NK-92 treated with Interleukin-12 subunit alpha and Interleukin-12 subunit beta, amount 100 ng/mL, for 24 hours (cell line): ENCODE results near the gene TGIF1.

Experiments used
- DNase-seq: peaks from one replicate; lab custom pipeline; 2025; lab: John Stamatoyannopoulos, UW

The TGIF1 gene

DNA sequence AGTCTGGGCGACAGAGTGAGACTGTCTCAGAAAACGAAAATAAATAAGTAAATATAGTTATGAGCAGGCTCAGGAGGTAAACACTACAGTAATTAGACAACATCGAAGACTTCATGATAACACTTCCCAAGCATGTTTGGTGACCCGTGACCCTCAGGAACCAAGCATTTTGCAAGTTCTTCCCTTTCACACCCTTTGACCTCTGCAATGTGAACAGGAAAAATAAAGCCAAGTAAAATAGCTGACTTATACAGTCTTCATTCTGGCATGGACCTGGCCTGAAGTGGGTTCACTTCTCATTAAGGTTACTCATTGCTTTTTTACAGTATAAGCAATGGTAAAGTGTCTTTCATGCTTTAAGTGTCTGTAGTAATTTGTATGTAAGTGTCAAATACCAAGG is 15.3 kb upstream of the TGIF1 start:
- no peak for DNase-seq

DNA sequence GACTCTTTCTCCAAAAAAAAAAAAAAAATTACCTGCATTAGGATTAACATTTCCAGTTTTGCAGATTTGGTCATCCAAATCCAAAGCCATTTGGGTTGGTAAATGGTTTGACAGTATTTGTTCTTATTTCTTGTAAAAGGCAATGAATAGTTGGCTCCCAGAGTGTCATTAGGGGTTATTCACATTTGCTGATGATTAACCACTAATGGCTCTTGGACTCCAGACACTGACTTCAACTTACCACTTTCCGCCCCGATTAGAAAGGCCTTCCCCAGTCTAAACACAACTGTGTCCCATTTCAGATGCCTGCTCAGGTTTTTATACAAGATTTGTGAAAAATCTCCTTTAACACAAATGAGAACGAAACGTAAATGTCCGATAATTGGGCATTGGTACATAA is 9.6 kb upstream of the TGIF1 start:
- no peak for DNase-seq

- no peak for DNase-seq
Observed at GRCh38 chr18:3441290-3441689, 8.7 kb upstream of the TGIF1 start.

GRCh38 chr18:3442919-3443318 is 7.1 kb upstream of the TGIF1 start:
- DNase-seq = no peak

DNA sequence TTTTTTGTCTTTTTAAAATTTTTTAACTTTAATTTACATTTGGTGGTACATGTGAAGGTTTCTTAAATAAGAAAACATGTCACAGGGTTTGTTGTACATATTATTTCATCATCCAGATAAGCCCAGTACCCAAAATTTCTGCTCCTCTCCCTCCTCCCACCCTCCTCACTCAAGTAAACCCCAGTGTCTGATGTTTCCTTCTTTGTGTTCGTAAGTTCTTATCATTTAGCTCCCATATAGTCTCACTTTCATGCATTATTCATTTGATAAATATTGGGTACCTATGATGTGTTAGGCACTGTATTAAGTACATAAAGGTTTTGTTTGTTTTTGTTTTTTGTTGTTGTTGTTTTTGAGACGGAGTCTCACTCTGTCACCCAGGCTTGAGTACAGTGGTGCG is 5.7 kb upstream of the TGIF1 start:
- no peak for DNase-seq

DNA sequence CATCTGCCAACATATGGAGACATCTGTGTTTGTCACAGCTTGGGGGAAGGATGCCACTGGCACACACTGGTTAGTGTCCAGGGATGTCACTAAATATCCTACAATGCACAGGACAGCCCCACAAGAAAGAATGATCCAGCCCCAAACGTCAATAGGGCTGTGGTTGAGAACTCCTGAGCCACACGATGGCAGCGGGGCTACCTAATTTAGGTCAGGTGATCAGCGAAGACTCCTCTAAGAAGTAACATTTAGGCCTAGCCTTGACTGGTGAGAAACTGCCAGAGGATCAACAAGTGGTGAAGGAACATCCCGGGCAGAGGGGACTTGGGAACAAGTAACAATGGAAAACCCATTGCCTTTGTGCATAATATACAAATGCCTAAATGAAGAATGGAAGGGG is 5.0 kb upstream of the TGIF1 start:
- DNase-seq = no peak

GRCh38 chr18:3447068-3447894 is 2.7 kb upstream of the TGIF1 start:
- no peak for DNase-seq

- DNase-seq = peak; percentile 76
Observed at GRCh38 chr18:3447895-3448837, 1.8 kb upstream of the TGIF1 start.

DNA sequence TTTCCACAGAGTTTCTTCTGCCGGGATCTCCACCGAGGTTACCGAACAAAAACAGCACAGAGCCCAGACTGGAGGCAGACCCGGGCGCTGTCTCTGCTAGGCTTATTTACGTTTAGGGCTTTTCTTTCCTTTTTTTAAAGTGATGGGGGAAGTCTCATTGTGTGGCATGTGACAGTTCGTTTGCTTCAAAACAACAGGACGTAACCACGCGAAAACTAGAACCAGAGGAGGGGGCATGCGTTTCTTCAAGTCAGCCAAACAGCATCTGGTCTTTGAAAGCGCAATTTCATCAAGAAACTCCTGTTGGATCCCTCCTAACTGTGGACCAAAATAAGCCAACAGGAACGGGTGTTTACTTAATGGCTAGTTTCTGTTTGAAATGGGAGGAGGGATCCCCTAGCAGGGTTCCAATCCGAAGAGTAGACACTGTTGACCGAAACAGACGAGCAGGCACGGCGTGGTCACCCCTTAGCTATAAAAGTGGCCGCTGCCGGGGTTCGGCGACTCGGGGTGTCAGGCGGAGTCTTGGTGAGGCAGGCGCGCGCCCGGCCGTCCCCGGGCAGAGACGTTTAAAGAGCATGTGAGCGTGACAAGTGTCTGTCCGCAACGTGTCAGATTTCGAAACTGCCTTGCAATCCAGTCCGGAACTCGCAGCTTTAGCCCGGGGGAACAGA is 997 bp upstream of the TGIF1 start:
- DNase-seq = peak; percentile 75

- DNase-seq = no peak
Observed at GRCh38 chr18:3449512-3450011, 410 bp upstream of the TGIF1 start.

GRCh38 chr18:3450799-3451182 is 819 bp downstream of the TGIF1 start:
- no peak for DNase-seq

DNA sequence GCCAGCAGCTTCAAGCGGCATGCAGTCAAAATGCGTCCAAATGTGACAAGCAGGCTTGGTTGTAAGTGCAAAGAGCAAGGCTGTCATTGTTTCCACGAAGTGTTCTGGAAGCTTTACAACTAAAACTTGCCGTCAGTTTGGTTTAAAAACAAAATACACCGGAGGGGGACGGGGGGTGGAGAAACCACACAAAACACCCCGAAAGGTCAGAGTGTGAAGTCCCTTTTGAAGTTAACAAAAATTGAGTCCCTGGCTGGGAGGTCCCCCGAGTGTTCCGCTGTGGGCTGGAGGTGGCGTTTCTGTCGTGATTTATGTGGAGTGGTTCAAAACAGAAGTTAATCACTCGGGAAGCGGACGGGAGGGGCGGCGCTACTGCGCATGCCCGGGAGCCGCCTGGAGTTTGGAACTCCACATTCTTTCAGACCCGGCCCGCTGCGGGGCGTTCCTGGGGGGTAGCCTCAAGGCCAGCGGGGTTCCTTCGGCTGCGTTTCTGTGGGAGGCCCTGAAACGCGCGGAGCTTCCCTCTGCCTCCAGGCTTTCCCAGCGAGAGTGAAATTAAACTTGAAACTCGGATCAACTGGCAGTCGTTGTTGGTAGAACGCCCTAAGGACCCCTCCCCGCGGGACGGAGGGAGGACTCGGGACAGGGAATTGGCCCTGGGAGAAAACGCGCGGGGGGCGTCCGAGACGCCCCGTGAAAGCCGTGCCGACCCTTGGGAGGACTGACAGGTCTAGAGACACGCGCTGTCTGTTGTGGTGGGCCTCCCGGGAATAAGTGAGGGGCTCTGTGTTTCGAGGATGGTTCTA is 1.4 kb downstream of the TGIF1 start:
- DNase-seq = peak; percentile 64

DNA sequence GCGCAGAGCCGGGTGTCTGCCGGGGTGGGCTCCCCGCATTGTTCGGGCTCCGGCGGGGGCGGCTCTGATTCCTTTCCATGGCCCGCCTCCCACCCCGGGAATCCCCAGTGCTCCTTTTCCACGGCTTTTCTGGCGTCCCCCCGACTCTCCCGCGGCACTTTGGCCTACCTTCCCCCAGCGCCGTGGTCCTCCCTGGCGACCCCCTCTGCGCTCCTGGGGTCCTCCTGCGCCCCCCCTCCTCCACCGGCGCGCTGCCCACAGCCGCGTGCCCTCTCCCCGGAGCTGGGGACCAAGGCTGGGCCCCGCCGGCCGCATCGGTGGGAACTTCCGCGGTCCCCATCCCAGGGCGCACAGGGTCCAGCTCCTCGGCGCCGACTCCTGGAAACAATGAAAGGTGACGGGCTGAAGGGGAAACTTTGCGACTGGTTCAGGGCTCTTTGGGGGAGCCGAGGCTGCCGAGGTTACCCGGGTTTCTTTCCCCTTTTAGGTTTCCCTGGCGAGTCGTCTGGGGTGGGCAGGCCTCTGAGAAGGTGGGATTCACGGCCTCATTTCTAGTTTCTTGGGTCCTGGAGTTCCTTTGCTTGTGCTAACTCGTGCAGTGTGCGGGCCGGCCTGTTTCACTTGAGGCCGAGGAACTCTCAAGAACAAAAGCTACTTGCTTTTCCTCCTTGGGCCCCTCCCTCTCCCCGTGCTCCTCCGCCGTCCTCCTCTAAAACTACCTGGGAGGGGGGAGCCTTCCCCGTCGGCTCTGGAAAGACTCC is 2.2 kb downstream of the TGIF1 start:
- DNase-seq = no peak

DNA sequence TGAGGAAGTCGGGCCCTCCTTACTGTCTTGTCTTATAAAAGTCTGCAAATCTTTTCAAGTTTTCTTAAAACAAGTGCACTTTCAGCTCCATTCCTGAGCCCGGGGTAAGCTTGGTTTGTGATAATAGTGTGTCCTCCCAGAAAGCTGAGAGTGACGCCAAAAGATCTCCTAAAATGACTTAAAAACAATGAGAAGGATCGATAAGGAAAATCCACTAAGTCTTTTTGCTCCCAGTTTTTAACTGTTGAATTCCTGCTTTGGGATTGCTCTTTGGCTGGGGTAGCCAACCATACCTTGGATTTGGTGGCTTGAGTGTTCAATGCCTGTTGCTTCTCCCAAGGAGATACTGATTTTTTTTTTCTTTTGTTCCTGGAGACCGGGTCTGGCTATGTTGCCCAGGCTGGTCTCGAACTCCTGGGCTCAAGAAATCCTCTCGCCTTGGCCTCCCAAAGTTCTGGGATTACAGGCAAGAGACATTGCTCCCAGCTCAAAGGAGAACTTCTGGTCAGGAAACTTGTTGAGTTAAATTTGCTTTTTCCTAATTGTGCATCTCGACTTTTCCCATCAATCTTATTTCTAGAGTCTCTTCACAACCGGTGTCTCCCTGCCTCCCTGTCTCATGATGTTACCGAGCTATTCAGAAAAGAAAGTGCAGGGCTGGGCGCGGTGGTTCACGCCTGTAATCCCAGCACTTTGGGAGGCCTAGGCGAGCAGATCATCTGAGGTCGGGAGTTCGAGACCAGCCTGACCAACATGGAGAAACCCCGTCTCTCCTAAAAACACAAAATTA is 3.0 kb downstream of the TGIF1 start:
- no peak for DNase-seq

DNA sequence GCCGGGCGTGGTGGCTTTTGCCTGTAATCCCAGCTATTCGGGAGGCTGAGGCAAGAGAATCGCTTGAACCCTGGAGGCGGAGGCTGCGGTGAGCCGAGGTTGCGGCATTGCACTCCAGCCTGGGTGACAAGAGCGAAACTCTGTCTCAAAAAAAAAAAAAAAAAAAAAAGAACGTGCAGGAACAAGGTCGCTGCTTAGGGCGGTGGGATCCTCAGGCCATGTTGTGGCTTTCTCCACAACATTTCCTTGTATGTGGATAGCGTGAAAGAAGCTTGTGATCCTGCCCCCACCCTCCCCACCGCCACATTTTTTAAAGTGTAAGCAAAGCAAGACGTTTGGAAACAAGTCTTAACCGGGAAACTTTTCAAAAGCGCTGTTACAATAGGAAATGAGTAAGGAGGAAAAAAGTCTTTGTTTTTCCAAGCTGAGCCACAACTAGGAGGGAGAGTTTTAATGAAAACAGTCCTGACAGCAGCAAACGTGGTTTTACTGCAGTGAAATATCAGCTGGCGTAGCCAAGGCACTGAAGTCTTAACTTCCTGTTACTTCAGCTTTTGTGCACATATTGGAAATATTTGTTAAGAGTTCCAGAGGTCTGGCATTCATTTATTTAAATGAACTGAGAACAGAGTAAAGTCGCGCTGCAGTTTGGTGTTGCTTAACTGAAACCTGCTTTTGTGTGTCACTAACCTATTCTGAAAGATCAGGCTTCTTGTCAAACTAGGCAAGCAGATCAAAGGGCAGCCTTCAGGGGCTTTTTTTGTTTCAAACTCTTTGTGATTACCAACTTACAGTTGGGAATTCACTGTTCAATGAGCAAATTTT is 3.8 kb downstream of the TGIF1 start:
- DNase-seq = no peak

DNA sequence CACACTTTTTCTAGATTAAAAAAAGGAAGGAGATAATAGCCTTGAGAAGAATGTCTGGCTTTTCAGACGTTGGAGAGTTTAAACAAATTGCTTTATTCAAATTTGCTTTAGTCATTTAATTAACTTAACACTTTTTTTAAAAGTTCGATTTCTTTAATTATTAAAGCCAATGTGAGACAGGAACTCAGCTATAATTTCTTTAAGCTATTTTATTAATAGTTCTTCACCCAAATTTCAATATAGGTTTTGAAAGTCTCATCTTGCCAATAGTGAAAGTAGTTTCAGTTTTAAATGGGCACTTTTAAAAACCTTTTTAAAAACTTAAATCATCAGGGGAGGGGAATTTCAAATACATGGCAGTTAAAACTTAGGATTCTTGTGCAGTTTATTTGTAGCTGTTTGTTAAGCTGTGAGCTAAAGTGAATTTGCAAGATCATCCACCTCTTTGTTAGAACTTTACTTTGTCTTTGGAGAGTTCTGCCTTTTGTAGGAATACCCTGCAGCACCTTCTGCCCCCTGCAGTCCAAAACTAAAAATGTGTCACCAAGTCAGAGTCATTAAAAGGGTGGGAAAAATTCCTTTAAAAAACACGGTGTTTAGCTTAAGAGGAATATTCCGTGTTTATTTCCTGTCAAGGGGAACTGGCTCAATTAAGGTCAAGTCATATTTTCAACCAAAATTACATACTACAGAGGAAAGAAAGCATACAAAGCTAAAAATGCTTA is 4.6 kb downstream of the TGIF1 start:
- no peak for DNase-seq

DNA sequence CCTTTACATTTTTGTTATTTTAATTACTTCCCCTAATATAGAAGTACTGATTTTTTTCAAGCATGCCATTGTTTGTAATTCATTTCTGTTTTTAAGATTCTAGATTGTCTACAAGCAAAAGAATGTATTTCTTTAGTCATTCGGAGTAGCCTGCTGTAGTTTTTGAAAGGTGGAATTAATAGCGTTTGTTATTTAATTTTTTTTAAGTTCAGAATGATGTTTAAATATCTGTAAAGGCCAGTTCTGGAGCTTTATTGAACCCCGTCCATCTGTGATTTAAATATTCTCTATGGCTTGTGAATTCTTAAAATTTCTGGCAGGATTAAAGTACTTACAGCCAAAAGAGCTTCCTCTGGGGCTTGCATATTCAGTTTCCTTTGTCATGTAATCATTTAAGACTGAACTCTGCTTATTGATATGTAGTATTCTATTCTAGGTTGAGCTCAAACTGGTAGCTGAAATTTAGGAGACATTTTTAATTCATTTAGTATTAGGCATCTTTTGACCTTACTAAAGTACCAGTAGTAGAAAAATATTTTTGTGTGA is 5.2 kb downstream of the TGIF1 start:
- no peak for DNase-seq
